ENCODE measurements around the gene GIT1. TPM values are rescaled to one million over a fixed set of nuclear protein-coding genes. Genes with fewer than 3 reads are reported as not detected.

Gene GIT1
- total and polyA plus RNA-seq, 2 of the 13 experiments (the other 11 are each of a cell fraction or from before 2014, with no cell fraction given) = 14.2 to 30.8 TPM

DNA sequence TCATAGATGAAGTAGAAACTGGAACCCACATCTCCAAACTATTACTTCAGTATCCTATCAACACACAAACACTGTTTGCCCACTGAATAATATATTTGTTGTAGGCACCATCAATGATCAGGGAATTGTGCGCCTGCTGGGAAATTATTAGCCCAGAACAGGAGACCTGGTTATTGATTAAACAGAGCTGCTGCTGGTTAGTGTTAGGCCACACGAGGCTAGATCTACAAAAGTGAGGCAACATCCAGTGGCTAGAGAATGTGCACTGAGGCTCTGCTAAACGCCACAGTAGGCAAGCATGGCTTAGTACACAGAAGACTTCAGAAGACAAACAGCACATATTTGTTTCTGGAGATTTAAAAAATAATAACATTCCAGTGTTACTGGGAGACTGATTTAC is 33.6 kb downstream of the GIT1 start (continued):
- TF ChIP-seq HCFC1 (IDR thresholded peaks at IDR 0.05; ENCODE audit: low read depth, low read length) (no peak), NFE2L2 (IDR thresholded peaks at IDR 0.05; ENCODE audit: low read length) (no peak), KDM4B (CRISPR knock-in tag; IDR thresholded peaks at IDR 0.05) (no peak), ZSCAN20 (CRISPR knock-in tag; IDR thresholded peaks at IDR 0.05; ENCODE audit: borderline replicate concordance) (no peak), SPEN (CRISPR knock-in tag; IDR thresholded peaks at IDR 0.05; ENCODE audit: low read depth) (no peak), TBP (CRISPR knock-in tag; IDR thresholded peaks at IDR 0.05) (no peak), MBD4 (IDR thresholded peaks at IDR 0.05; ENCODE audit: borderline replicate concordance, low read length) (no peak), ZNF207 (IDR thresholded peaks at IDR 0.05; ENCODE audit: borderline replicate concordance) (no peak), KDM6A (CRISPR knock-in tag; IDR thresholded peaks at IDR 0.05; ENCODE audit: low read depth) (no peak), EEA1 (CRISPR knock-in tag; IDR thresholded peaks at IDR 0.05; ENCODE audit: borderline replicate concordance) (no peak), ZFYVE20 (CRISPR knock-in tag; IDR thresholded peaks at IDR 0.05; ENCODE audit: borderline replicate concordance, low read depth) (no peak), ZFY (CRISPR knock-in tag; IDR thresholded peaks at IDR 0.05) (0 out of 2 replicates have a peak, but pooled peaks have one; percentile 22), ZBTB1 (CRISPR knock-in tag; IDR thresholded peaks at IDR 0.05; ENCODE audit: borderline replicate concordance) (no peak)
- TF ChIP-seq, protein P1, sequence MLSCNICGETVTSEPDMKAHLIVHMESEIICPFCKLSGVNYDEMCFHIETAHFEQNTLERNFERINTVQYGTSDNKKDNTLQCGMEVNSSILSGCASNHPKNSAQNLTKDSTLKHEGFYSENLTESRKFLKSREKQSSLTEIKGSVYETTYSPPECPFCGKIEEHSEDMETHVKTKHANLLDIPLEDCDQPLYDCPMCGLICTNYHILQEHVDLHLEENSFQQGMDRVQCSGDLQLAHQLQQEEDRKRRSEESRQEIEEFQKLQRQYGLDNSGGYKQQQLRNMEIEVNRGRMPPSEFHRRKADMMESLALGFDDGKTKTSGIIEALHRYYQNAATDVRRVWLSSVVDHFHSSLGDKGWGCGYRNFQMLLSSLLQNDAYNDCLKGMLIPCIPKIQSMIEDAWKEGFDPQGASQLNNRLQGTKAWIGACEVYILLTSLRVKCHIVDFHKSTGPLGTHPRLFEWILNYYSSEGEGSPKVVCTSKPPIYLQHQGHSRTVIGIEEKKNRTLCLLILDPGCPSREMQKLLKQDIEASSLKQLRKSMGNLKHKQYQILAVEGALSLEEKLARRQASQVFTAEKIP (CRISPR knock-in tag; IDR thresholded peaks at IDR 0.05; ENCODE audit: borderline replicate concordance) = no peak
- TF ChIP-seq, protein P2, sequence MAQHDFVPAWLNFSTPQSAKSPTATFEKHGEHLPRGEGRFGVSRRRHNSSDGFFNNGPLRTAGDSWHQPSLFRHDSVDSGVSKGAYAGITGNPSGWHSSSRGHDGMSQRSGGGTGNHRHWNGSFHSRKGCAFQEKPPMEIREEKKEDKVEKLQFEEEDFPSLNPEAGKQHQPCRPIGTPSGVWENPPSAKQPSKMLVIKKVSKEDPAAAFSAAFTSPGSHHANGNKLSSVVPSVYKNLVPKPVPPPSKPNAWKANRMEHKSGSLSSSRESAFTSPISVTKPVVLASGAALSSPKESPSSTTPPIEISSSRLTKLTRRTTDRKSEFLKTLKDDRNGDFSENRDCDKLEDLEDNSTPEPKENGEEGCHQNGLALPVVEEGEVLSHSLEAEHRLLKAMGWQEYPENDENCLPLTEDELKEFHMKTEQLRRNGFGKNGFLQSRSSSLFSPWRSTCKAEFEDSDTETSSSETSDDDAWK (CRISPR knock-in tag; IDR thresholded peaks at IDR 0.05) = no peak
- TF ChIP-seq, protein P3, sequence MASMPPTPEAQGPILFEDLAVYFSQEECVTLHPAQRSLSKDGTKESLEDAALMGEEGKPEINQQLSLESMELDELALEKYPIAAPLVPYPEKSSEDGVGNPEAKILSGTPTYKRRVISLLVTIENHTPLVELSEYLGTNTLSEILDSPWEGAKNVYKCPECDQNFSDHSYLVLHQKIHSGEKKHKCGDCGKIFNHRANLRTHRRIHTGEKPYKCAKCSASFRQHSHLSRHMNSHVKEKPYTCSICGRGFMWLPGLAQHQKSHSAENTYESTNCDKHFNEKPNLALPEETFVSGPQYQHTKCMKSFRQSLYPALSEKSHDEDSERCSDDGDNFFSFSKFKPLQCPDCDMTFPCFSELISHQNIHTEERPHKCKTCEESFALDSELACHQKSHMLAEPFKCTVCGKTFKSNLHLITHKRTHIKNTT (CRISPR knock-in tag; IDR thresholded peaks at IDR 0.05) = no peak
- TF ChIP-seq, protein P4, sequence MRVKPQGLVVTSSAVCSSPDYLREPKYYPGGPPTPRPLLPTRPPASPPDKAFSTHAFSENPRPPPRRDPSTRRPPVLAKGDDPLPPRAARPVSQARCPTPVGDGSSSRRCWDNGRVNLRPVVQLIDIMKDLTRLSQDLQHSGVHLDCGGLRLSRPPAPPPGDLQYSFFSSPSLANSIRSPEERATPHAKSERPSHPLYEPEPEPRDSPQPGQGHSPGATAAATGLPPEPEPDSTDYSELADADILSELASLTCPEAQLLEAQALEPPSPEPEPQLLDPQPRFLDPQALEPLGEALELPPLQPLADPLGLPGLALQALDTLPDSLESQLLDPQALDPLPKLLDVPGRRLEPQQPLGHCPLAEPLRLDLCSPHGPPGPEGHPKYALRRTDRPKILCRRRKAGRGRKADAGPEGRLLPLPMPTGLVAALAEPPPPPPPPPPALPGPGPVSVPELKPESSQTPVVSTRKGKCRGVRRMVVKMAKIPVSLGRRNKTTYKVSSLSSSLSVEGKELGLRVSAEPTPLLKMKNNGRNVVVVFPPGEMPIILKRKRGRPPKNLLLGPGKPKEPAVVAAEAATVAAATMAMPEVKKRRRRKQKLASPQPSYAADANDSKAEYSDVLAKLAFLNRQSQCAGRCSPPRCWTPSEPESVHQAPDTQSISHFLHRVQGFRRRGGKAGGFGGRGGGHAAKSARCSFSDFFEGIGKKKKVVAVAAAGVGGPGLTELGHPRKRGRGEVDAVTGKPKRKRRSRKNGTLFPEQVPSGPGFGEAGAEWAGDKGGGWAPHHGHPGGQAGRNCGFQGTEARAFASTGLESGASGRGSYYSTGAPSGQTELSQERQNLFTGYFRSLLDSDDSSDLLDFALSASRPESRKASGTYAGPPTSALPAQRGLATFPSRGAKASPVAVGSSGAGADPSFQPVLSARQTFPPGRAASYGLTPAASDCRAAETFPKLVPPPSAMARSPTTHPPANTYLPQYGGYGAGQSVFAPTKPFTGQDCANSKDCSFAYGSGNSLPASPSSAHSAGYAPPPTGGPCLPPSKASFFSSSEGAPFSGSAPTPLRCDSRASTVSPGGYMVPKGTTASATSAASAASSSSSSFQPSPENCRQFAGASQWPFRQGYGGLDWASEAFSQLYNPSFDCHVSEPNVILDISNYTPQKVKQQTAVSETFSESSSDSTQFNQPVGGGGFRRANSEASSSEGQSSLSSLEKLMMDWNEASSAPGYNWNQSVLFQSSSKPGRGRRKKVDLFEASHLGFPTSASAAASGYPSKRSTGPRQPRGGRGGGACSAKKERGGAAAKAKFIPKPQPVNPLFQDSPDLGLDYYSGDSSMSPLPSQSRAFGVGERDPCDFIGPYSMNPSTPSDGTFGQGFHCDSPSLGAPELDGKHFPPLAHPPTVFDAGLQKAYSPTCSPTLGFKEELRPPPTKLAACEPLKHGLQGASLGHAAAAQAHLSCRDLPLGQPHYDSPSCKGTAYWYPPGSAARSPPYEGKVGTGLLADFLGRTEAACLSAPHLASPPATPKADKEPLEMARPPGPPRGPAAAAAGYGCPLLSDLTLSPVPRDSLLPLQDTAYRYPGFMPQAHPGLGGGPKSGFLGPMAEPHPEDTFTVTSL (CRISPR knock-in tag; IDR thresholded peaks at IDR 0.05; ENCODE audit: borderline replicate concordance) = no peak
- TF ChIP-seq, protein P5, sequence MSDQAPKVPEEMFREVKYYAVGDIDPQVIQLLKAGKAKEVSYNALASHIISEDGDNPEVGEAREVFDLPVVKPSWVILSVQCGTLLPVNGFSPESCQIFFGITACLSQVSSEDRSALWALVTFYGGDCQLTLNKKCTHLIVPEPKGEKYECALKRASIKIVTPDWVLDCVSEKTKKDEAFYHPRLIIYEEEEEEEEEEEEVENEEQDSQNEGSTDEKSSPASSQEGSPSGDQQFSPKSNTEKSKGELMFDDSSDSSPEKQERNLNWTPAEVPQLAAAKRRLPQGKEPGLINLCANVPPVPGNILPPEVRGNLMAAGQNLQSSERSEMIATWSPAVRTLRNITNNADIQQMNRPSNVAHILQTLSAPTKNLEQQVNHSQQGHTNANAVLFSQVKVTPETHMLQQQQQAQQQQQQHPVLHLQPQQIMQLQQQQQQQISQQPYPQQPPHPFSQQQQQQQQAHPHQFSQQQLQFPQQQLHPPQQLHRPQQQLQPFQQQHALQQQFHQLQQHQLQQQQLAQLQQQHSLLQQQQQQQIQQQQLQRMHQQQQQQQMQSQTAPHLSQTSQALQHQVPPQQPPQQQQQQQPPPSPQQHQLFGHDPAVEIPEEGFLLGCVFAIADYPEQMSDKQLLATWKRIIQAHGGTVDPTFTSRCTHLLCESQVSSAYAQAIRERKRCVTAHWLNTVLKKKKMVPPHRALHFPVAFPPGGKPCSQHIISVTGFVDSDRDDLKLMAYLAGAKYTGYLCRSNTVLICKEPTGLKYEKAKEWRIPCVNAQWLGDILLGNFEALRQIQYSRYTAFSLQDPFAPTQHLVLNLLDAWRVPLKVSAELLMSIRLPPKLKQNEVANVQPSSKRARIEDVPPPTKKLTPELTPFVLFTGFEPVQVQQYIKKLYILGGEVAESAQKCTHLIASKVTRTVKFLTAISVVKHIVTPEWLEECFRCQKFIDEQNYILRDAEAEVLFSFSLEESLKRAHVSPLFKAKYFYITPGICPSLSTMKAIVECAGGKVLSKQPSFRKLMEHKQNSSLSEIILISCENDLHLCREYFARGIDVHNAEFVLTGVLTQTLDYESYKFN (CRISPR knock-in tag; conservative IDR thresholded peaks at IDR 0.05) = peak; percentile 73
